Brain pericyte (primary cell): ENCODE measurements around the gene TGFB3.

Experiments used
- DNase-seq: peaks from one replicate; pipeline ENCODE4 v3.0.0-alpha.2; 2012; ENCODE audit warnings: low read depth, low spot score

The TGFB3 gene

GRCh38 chr14:75987201-75987970, 5.6 kb upstream of the TGFB3 start:
- DNase-seq: no peak

GRCh38 chr14:75986439-75986765, 4.6 kb upstream of the TGFB3 start:
- no peak for DNase-seq

- DNase-seq: peak; percentile 55
Observed at GRCh38 chr14:75985618-75986438, 4.0 kb upstream of the TGFB3 start, which contains the start of gene IFT43. TSS of gene IFT43 (plus strand) at chr14:75985763. CDS start at chr14:75985787, 24 bp downstream.

GRCh38 chr14:75984674-75985073, 2.9 kb upstream of the TGFB3 start:
- DNase-seq: no peak

GRCh38 chr14:75983019-75983358, 1.2 kb upstream of the TGFB3 start:
- no peak for DNase-seq

- DNase-seq: peak; percentile 78
Observed at GRCh38 chr14:75982266-75983018, 647 bp upstream of the TGFB3 start.

- DNase-seq: no peak
Observed at GRCh38 chr14:75980856-75981255, 939 bp downstream of the TGFB3 start.

- no peak for DNase-seq
Observed at GRCh38 chr14:75979648-75980565, 1.9 kb downstream of the TGFB3 start.

- DNase-seq: no peak
Observed at GRCh38 chr14:75979071-75979571, 2.7 kb downstream of the TGFB3 start.

- no peak for DNase-seq
Observed at GRCh38 chr14:75978249-75978731, 3.5 kb downstream of the TGFB3 start.

GRCh38 chr14:75977582-75977943, 4.2 kb downstream of the TGFB3 start:
- no peak for DNase-seq

GRCh38 chr14:75976826-75977581, 4.8 kb downstream of the TGFB3 start:
- no peak for DNase-seq

GRCh38 chr14:75972801-75973421, 8.9 kb downstream of the TGFB3 start:
- no peak for DNase-seq

- DNase-seq: no peak
Observed at GRCh38 chr14:75971509-75971908, 10.3 kb downstream of the TGFB3 start.

GRCh38 chr14:75970989-75971388, 10.8 kb downstream of the TGFB3 start:
- DNase-seq: no peak

GRCh38 chr14:75969891-75970290, 11.9 kb downstream of the TGFB3 start:
- no peak for DNase-seq

- no peak for DNase-seq
Observed at GRCh38 chr14:75969126-75969525, 12.7 kb downstream of the TGFB3 start.

GRCh38 chr14:75968456-75968855, 13.3 kb downstream of the TGFB3 start:
- DNase-seq: no peak

- no peak for DNase-seq
Observed at GRCh38 chr14:75967866-75968265, 13.9 kb downstream of the TGFB3 start.

GRCh38 chr14:75961662-75962061, 20.1 kb downstream of the TGFB3 start:
- no peak for DNase-seq
